GM12874 (cell line): ENCODE results near the gene AXIN2.

Source experiments
- CTCF ChIP-seq: IDR thresholded peaks from 2 replicates; pipeline ENCODE4 v1.5.1; 2011; ENCODE audit warnings: low read depth, mild to moderate bottlenecking, control low read depth, low read length, moderate library complexity; ENCODE audit not compliant: insufficient read depth

Gene AXIN2

GRCh38 chr17:65545705-65546523 is 15.5 kb downstream of the AXIN2 start:
- no peak for TF ChIP-seq CTCF

- no peak for TF ChIP-seq CTCF
Observed at GRCh38 chr17:65544672-65545071, 16.8 kb downstream of the AXIN2 start.

- no peak for TF ChIP-seq CTCF
Observed at GRCh38 chr17:65542610-65543009, 18.8 kb downstream of the AXIN2 start.

- no peak for TF ChIP-seq CTCF
Observed at GRCh38 chr17:65542067-65542466, 19.4 kb downstream of the AXIN2 start.

GRCh38 chr17:65541453-65541852 is 20.0 kb downstream of the AXIN2 start:
- TF ChIP-seq CTCF, result no peak

GRCh38 chr17:65539630-65540266 is 21.7 kb downstream of the AXIN2 start:
- TF ChIP-seq CTCF, result no peak

GRCh38 chr17:65538675-65539529 is 22.5 kb downstream of the AXIN2 start:
- TF ChIP-seq CTCF, result no peak
